ENCODE data around the gene PCBD2.

PCBD2 gene

GRCh38 chr5:135008981-135009735 is 104.2 kb downstream of the PCBD2 start:
- H3K36me3 ChIP-seq (ENCODE audit: control insufficient read depth, insufficient read depth, low read length), result no peaks in the 10 kb centered on the region
- H3K27me3 ChIP-seq (replicated peaks; ENCODE audit: control insufficient read depth, insufficient read depth, low read length), result no peaks in the 10 kb centered on the region; the same call in 1 of the 2 replicates
- no peak for TF ChIP-seq CTCF (IDR thresholded peaks at IDR 0.05; ENCODE audit: insufficient read depth, low read length, poor library complexity, severe bottlenecking)
- no peak overlapping the region for H3K4me3 ChIP-seq (replicated peaks; ENCODE audit: low read depth, low read length)
- DNase-seq (ENCODE audit: extremely low read depth, insufficient read length), result no peak

- no peak for DNase-seq (ENCODE audit: extremely low read depth, insufficient read length)
These were observed 105.0 kb downstream of the PCBD2 start for GRCh38 chr5:135009736-135010501.

GRCh38 chr5:135010502-135011354 is 105.8 kb downstream of the PCBD2 start:
- no peaks in the 10 kb centered on the region; the same call in 1 of the 2 replicates for H3K27me3 ChIP-seq (replicated peaks; ENCODE audit: control insufficient read depth, insufficient read depth, low read length)
- TF ChIP-seq CTCF (IDR thresholded peaks at IDR 0.05; ENCODE audit: insufficient read depth, low read length, poor library complexity, severe bottlenecking), result no peak
- no peaks in the 10 kb centered on the region for H3K36me3 ChIP-seq (ENCODE audit: control insufficient read depth, insufficient read depth, low read length)
- no peak for DNase-seq (ENCODE audit: extremely low read depth, insufficient read length)
- H3K4me3 ChIP-seq (replicated peaks; ENCODE audit: low read depth, low read length), result no peak overlapping the region

More at GRCh38 chr5:135009736-135010501, 105.0 kb downstream of the PCBD2 start:
- H3K27me3 ChIP-seq (replicated peaks; ENCODE audit: control insufficient read depth, insufficient read depth, low read length), result no peaks in the 10 kb centered on the region; the same call in 1 of the 2 replicates
- H3K36me3 ChIP-seq (ENCODE audit: control insufficient read depth, insufficient read depth, low read length), result no peaks in the 10 kb centered on the region
- no peak overlapping the region for H3K4me3 ChIP-seq (replicated peaks; ENCODE audit: low read depth, low read length)
- TF ChIP-seq CTCF (IDR thresholded peaks at IDR 0.05; ENCODE audit: insufficient read depth, low read length, poor library complexity, severe bottlenecking), result no peak

GRCh38 chr5:135011355-135012032 is 106.6 kb downstream of the PCBD2 start:
- no peak for DNase-seq (ENCODE audit: extremely low read depth, insufficient read length)
- no peaks in the 10 kb centered on the region for H3K36me3 ChIP-seq (ENCODE audit: control insufficient read depth, insufficient read depth, low read length)
- no peaks in the 10 kb centered on the region for H3K27me3 ChIP-seq (replicated peaks; ENCODE audit: control insufficient read depth, insufficient read depth, low read length)
- no peak overlapping the region for H3K4me3 ChIP-seq (replicated peaks; ENCODE audit: low read depth, low read length)
- no peak for TF ChIP-seq CTCF (IDR thresholded peaks at IDR 0.05; ENCODE audit: insufficient read depth, low read length, poor library complexity, severe bottlenecking)

- DNase-seq (ENCODE audit: extremely low read depth, insufficient read length), result no peak
- no peaks in the 10 kb centered on the region for H3K27me3 ChIP-seq (replicated peaks; ENCODE audit: control insufficient read depth, insufficient read depth, low read length)
These were observed 107.2 kb downstream of the PCBD2 start for GRCh38 chr5:135012033-135012588.

More at GRCh38 chr5:135012033-135012588, 107.2 kb downstream of the PCBD2 start:
- no peak overlapping the region for H3K4me3 ChIP-seq (replicated peaks; ENCODE audit: low read depth, low read length)
- H3K36me3 ChIP-seq (ENCODE audit: control insufficient read depth, insufficient read depth, low read length), result no peaks in the 10 kb centered on the region
- no peak for TF ChIP-seq CTCF (IDR thresholded peaks at IDR 0.05; ENCODE audit: insufficient read depth, low read length, poor library complexity, severe bottlenecking)
